Activated CD4-positive, alpha-beta T cell treated with anti-CD3 and anti-CD28 coated beads, Interleukin-10, Interleukin-2, amounts not matched to agents 100 ng/mL and 50 ng/mL, durations not matched to agents 16 hours and 8 hours (primary cell): ENCODE measurements around the gene BCL2L13.
A peak's percentile ranks its signal among the peaks of the same experiment; 100 is the strongest.
"Not testable (repeated sequence)": the region's sequence is repeated elsewhere in the genome, so short reads cannot be mapped to it uniquely, and the experiment has no call there.

ENCODE experiments used
- DNase-seq: peaks from one replicate; pipeline ENCODE4 v3.0.0-alpha.2; 2020

The BCL2L13 gene

GRCh38 chr22:17698276-17698675 lies 59.7 kb downstream of the BCL2L13 start:
- DNase-seq = not testable (repeated sequence)

GRCh38 chr22:17698948-17699347 lies 60.4 kb downstream of the BCL2L13 start:
- DNase-seq = no peak

- DNase-seq = no peak
These were observed 61.3 kb downstream of the BCL2L13 start for GRCh38 chr22:17699696-17700340.

- no peak for DNase-seq
These were observed 62.2 kb downstream of the BCL2L13 start for GRCh38 chr22:17700778-17701177.

- no peak for DNase-seq
These were observed 65.3 kb downstream of the BCL2L13 start for GRCh38 chr22:17703811-17704210.

GRCh38 chr22:17705546-17705945 lies 67.0 kb downstream of the BCL2L13 start:
- DNase-seq = no peak

- DNase-seq = peak; percentile 77
These were observed 67.7 kb downstream of the BCL2L13 start for GRCh38 chr22:17705951-17706900.

GRCh38 chr22:17706947-17707346 lies 68.4 kb downstream of the BCL2L13 start:
- no peak for DNase-seq

- no peak for DNase-seq
These were observed 69.0 kb downstream of the BCL2L13 start for GRCh38 chr22:17707526-17707925.

GRCh38 chr22:17710023-17710422 lies 71.5 kb downstream of the BCL2L13 start:
- no peak for DNase-seq

GRCh38 chr22:17712441-17712840 lies 73.9 kb downstream of the BCL2L13 start:
- no peak for DNase-seq

GRCh38 chr22:17716529-17716928 lies 78.0 kb downstream of the BCL2L13 start:
- DNase-seq = no peak

- DNase-seq = no peak
These were observed 79.2 kb downstream of the BCL2L13 start for GRCh38 chr22:17717708-17718107.

- no peak for DNase-seq
These were observed 81.4 kb downstream of the BCL2L13 start for GRCh38 chr22:17719911-17720310.

- no peak for DNase-seq
These were observed 85.7 kb downstream of the BCL2L13 start for GRCh38 chr22:17724241-17724640.

GRCh38 chr22:17724678-17725499 lies 86.3 kb downstream of the BCL2L13 start:
- no peak for DNase-seq

GRCh38 chr22:17725500-17725796 lies 86.9 kb downstream of the BCL2L13 start:
- DNase-seq = no peak

GRCh38 chr22:17726006-17726927 lies 87.7 kb downstream of the BCL2L13 start:
- no peak for DNase-seq

- no peak for DNase-seq
These were observed 88.7 kb downstream of the BCL2L13 start for GRCh38 chr22:17726928-17727897.

- DNase-seq = no peak
These were observed 90.2 kb downstream of the BCL2L13 start for GRCh38 chr22:17728786-17729185.

GRCh38 chr22:17729561-17729960 lies 91.0 kb downstream of the BCL2L13 start:
- DNase-seq = no peak
